Stomach (tissue), 8 donors: ENCODE measurements around the gene KRABD2.

Experiments
- DNase-seq, 2 donors: peaks; one replicate each; pipeline versions ENCODE4 v3.0.0 to v3.0.0-alpha.2; 2013 to 2019
- H3K27ac ChIP-seq, 5 donors: fragments of 200-600 bp in 4 of 5; sonication (generic) in 4 of 5; one replicate each; pipeline ENCODE4 v1.5.1; 2013 to 2019; ENCODE audit warnings: mild to moderate bottlenecking in 1 of 5, moderate library complexity in 1 of 5
- H3K27me3 ChIP-seq, 3 donors: fragments of 200-600 bp; sonication (generic); one replicate each; pipeline ENCODE4 v1.5.1; 2017 to 2019; ENCODE audit warnings: mixed run types in 1 of 3
- H3K36me3 ChIP-seq, 4 donors: fragments of 200-600 bp; sonication (generic); 1 replicate in 3 of 4; 2 replicates in 1 of 4; pipeline ENCODE4 v1.5.1; 2016 to 2019
- H3K4me1 ChIP-seq, 4 donors: fragments of 200-600 bp; sonication (generic); one replicate each; pipeline ENCODE4 v1.5.1; 2016 to 2019
- H3K4me3 ChIP-seq, 4 donors: fragments of 200-600 bp; sonication (generic) in 3 of 4; one replicate each; pipeline ENCODE4 v1.5.1; 2016 to 2019; ENCODE audit warnings: mild to moderate bottlenecking in 1 of 4
- H3K9me3 ChIP-seq, 4 donors: fragments of 200-600 bp; sonication (generic); one replicate each; pipeline ENCODE4 v1.5.1; 2016 to 2019
- EP300 ChIP-seq: sonication (generic); formaldehyde crosslinking; IDR thresholded peaks from one replicate; pipeline ENCODE4 v1.6.1; 2017; ENCODE audit warnings: antibody characterized with exemption
- POLR2A ChIP-seq, 4 donors: fragments of 450-650 bp; IDR thresholded peaks; one replicate each; pipeline ENCODE4 v1.6.1; 2016; ENCODE audit warnings: antibody characterized with exemption in 4 of 4, control low read depth in 2 of 4, mild to moderate bottlenecking in 1 of 4, moderate library complexity in 1 of 4
- POLR2AphosphoS5 ChIP-seq, 3 donors: sonication (generic); formaldehyde crosslinking; IDR thresholded peaks; one replicate each; pipeline ENCODE4 v1.6.1; 2016; ENCODE audit warnings: antibody characterized with exemption in 3 of 3
- WGBS, 5 donors: extraction: QIAGEN DNeasy Blood & Tissue Kit in 3 of 5; methylation state at CpG; one replicate each; pipeline versions ENCODE4 v1.1.5 to v1.1.7; 2013 to 2018; 5-methylcytosine and 5-hydroxymethylcytosine counted together
- intact Hi-C: fragments of 100-400 bp; cut with DNase I; formaldehyde crosslinking; loops from one replicate; pipeline ENCODE4 v1.15.1; 2023; ENCODE audit warnings: low total_unique reads
- TF ChIP-seq, protein P1 (sequence below), 7 experiments: fragments of 450-650 bp in 4 of 7; fragments of 200-600 bp in 3 of 7; sonication (generic) in 3 of 7; IDR thresholded peaks; one replicate each; pipeline ENCODE4 v1.5.1; 2016 to 2019; ENCODE audit warnings: antibody characterized with exemption in 7 of 7, control low read depth in 2 of 7, mild to moderate bottlenecking in 1 of 7
- donor health status: healthy with polysubstance abuse.
- donor health status: Bipolar disorder and iron deficiency.
- donor health status: healthy.

Gene KRABD2

DNA sequence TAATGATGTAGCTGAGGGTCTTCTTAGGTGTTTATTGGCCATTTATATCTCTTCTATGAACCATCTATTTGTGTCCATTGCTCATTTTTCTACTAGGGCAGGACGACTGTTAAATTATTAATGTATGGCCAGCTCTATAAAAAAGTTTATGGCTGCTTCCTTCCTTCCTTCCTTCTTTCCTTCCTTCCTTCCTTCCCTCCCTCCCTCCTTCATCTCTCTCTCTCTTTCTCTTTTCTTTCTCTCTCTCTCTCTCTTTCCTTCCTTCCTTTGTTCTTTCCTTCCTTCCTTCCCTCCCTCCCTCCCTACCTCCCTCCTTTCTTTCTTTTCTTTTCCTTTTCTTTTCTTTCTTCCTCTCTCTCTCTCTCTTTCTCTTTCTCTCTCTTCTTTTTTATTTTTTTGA lies 42.0 kb upstream of the KRABD2 start:
- DNase-seq: no peak
- Histone ChIP-seq H3K27me3 (peaks cover 0 to 22% (median 0%) of the 10 kb centered on the region in 3 donors), H3K27ac (peak overlapping the region in 2 of 5 donors; percentile 39 to 55), H3K4me3 (no peak overlapping the region), H3K9me3 (no peaks in the 10 kb centered on the region), H3K4me1 (peaks cover 6 to 29% (median 18%) of the 10 kb centered on the region in 4 donors), H3K36me3 (no peaks in the 10 kb centered on the region)
- no peak for TF ChIP-seq EP300
- intact Hi-C loops: no loop called here
- 55 to 82% (median 67%) methylated on average over 1 of the region's 1 CpG for WGBS, 5 donors

DNA sequence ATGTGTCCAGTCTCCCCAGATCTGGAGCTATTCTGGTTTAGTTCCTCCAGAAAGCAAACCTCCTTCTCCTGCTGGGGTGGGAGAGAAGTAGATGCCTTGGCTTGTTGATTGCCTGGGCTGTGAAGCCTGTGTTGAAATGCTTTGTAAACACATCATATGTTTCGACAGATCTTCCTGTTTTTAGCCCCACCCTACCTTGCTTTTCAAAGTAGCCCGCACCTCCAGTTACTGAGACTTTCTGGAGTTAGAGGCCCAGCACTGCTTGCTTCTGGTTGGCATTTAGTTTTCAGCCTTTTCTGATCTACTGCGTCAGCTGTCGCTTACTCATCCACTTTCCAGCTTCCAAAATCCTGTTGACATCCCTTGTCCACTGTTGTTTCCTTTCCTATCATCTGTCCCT lies 41.3 kb upstream of the KRABD2 start:
- intact Hi-C loops: no loop called here

DNA sequence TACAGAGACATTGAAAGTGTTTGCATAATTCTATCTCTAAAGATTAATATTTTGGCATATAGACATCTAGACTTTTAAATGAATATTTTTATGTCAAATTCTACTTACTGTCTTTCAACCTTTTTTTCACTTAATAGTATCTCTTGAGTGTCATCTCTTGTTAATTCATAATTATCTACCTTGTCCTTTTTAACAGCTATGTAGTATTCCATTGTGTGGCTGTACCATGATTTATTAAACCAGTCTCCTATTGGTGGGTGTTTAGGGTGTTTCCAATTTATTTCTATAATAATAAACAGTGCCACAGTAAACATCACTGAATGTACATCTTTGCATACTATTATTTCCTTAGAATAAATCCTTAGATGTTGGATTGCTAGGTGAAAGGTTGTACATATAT lies 37.4 kb upstream of the KRABD2 start:
- H3K9me3 ChIP-seq: no peaks in the 10 kb centered on the region
- H3K4me1 ChIP-seq: peaks cover 0 to 19% (median 4%) of the 10 kb centered on the region in 4 donors
- H3K27ac ChIP-seq: no peak overlapping the region
- H3K36me3 ChIP-seq: no peaks in the 10 kb centered on the region
- TF ChIP-seq, protein P1, sequence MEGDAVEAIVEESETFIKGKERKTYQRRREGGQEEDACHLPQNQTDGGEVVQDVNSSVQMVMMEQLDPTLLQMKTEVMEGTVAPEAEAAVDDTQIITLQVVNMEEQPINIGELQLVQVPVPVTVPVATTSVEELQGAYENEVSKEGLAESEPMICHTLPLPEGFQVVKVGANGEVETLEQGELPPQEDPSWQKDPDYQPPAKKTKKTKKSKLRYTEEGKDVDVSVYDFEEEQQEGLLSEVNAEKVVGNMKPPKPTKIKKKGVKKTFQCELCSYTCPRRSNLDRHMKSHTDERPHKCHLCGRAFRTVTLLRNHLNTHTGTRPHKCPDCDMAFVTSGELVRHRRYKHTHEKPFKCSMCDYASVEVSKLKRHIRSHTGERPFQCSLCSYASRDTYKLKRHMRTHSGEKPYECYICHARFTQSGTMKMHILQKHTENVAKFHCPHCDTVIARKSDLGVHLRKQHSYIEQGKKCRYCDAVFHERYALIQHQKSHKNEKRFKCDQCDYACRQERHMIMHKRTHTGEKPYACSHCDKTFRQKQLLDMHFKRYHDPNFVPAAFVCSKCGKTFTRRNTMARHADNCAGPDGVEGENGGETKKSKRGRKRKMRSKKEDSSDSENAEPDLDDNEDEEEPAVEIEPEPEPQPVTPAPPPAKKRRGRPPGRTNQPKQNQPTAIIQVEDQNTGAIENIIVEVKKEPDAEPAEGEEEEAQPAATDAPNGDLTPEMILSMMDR (IDR thresholded peaks at IDR 0.05): no peak
- peaks cover 0 to 22% (median 0%) of the 10 kb centered on the region in 3 donors for H3K27me3 ChIP-seq
- intact Hi-C loops: no loop called here
- DNase-seq: no peak
- peak overlapping the region in 1 of 4 donors; percentile 14 for H3K4me3 ChIP-seq

More for the DNA sequence above, 41.3 kb upstream of the KRABD2 start:
- no peak for TF ChIP-seq POLR2A (IDR thresholded peaks at IDR 0.05)
- TF ChIP-seq EP300: no peak
- no peak for TF ChIP-seq POLR2AphosphoS5 (IDR thresholded peaks at IDR 0.05)
- TF ChIP-seq, protein P1 (IDR thresholded peaks at IDR 0.05): no peak
- no peak for DNase-seq
- H3K27me3 ChIP-seq: peaks cover 0 to 22% (median 0%) of the 10 kb centered on the region in 3 donors
- WGBS, 5 donors: 84 to 87% (median 86%) methylated on average over 4 of the region's 4 CpGs
- H3K9me3 ChIP-seq: no peaks in the 10 kb centered on the region
- H3K36me3 ChIP-seq: no peaks in the 10 kb centered on the region
- H3K27ac ChIP-seq: peak overlapping the region in 2 of 5 donors; percentile 39 to 55
- peaks cover 6 to 29% (median 18%) of the 10 kb centered on the region in 4 donors for H3K4me1 ChIP-seq
- no peak overlapping the region for H3K4me3 ChIP-seq

- Histone ChIP-seq H3K36me3 (no peaks in the 10 kb centered on the region), H3K4me3 (peak overlapping the region in 1 of 4 donors; percentile 14), H3K27me3 (peaks cover 0 to 25% (median 0%) of the 10 kb centered on the region in 3 donors), H3K27ac (peak overlapping the region in 2 of 5 donors; percentile 48 to 49), H3K9me3 (no peaks in the 10 kb centered on the region), H3K4me1 (peaks cover 0 to 19% (median 4%) of the 10 kb centered on the region in 4 donors)
- 55 to 88% (median 80%) methylated on average over 4 of the region's 4 CpGs for WGBS, 5 donors
- intact Hi-C loops: no loop called here
- no peak for TF ChIP-seq EP300
- TF ChIP-seq, protein P1 (IDR thresholded peaks at IDR 0.05): no peak
- TF ChIP-seq POLR2AphosphoS5 (IDR thresholded peaks at IDR 0.05): no peak
- TF ChIP-seq POLR2A (IDR thresholded peaks at IDR 0.05): no peak
- no peak for DNase-seq
Measured at GRCh38 chr17:8413328-8413727, 36.8 kb upstream of the KRABD2 start.

- H3K27ac ChIP-seq: peak overlapping the region in 2 of 5 donors; percentile 48 to 49
- intact Hi-C loops: no loop called here
- no peaks in the 10 kb centered on the region for H3K36me3 ChIP-seq
- H3K4me3 ChIP-seq: no peak overlapping the region
- TF ChIP-seq EP300 (no peak), POLR2A (IDR thresholded peaks at IDR 0.05) (no peak), POLR2AphosphoS5 (IDR thresholded peaks at IDR 0.05) (peak in 1 of 3 donors; percentile 11)
- TF ChIP-seq, protein P1 (IDR thresholded peaks at IDR 0.05): no peak
- no peak for DNase-seq
- 63 to 73% (median 70%) methylated on average over 5 of the region's 5 CpGs for WGBS, 5 donors
- H3K9me3 ChIP-seq: no peaks in the 10 kb centered on the region
- H3K4me1 ChIP-seq: peaks cover 0 to 19% (median 4%) of the 10 kb centered on the region in 4 donors
- H3K27me3 ChIP-seq: peaks cover 0 to 37% (median 0%) of the 10 kb centered on the region in 3 donors
Measured at GRCh38 chr17:8412089-8412488, 35.6 kb upstream of the KRABD2 start.
